ENCODE results near the gene KCNK13. TPM values are rescaled to one million over a fixed set of nuclear protein-coding genes. Genes with fewer than 3 reads are reported as not detected.
A peak's percentile ranks its signal among the peaks of the same experiment; 100 is the strongest.

Gene KCNK13
- total and polyA plus RNA-seq, 2 of the 4 experiments (the other 2 are of a cell fraction): not detected

GRCh38 chr14:90039253-90040010, 22.4 kb upstream of the KCNK13 start:
- Histone ChIP-seq H3K18ac (ENCODE audit: low read depth, low read length) (no peak overlapping the region), H4K8ac (ENCODE audit: low read depth in 2 of 2, low read length in 2 of 2) (no peak overlapping the region), H2BK15ac (ENCODE audit: low read depth, low read length) (no peak overlapping the region), H3K4me1 (ENCODE audit: control insufficient read depth, insufficient read depth, low read length) (no peaks in the 10 kb centered on the region), H3K23ac (ENCODE audit: low read depth, low read length) (no peak overlapping the region), H3K27me3 (ENCODE audit: control insufficient read depth, insufficient read depth, low read length) (no peaks in the 10 kb centered on the region), H4K5ac (ENCODE audit: low read depth, low read length) (no peak overlapping the region), H3K4me2 (ENCODE audit: low read depth, low read length) (no peak overlapping the region), H2BK5ac (ENCODE audit: low read depth, low read length, poor library complexity, severe bottlenecking) (no peak overlapping the region), H3K9me3 (ENCODE audit: control insufficient read depth, insufficient read depth, low read length) (no peaks in the 10 kb centered on the region), H2AK5ac (ENCODE audit: low read depth, low read length) (no peak overlapping the region), H3K27ac (ENCODE audit: insufficient read depth, low read length) (no peak overlapping the region), H4K91ac (ENCODE audit: insufficient read depth, low read depth, low read length) (no peak overlapping the region), H3K9ac (ENCODE audit: low read depth, low read length) (no peak overlapping the region), H3K14ac (replicated peaks; ENCODE audit: low read depth, low read length) (no peak overlapping the region), H4K20me1 (ENCODE audit: insufficient read depth, low read length) (no peaks in the 10 kb centered on the region), H3K56ac (ENCODE audit: extremely low read depth, insufficient read depth, low read length) (no peak overlapping the region), H2BK120ac (ENCODE audit: low read depth, low read length) (no peak overlapping the region), H3K9me1 (ENCODE audit: insufficient read depth, low read length) (peaks cover 6% of the 10 kb centered on the region; the same call in 1 of the 2 replicates), H3K4me3 (ENCODE audit: insufficient read depth, low read depth, low read length) (no peak overlapping the region), H3K79me1 (ENCODE audit: low read depth in 1 of 2, low read length in 2 of 2) (peaks cover 3 to 4% of the 10 kb centered on the region in 2 experiments; a peak in 2 of 4 replicates), H2BK20ac (ENCODE audit: low read depth, low read length) (no peak overlapping the region), H2AFZ (replicated peaks; ENCODE audit: low read length, poor library complexity) (no peak overlapping the region), H3K36me3 (ENCODE audit: control insufficient read depth, insufficient read depth, low read length) (peaks cover 15% of the 10 kb centered on the region), H2AK9ac (replicated peaks; ENCODE audit: low read depth, low read length, poor library complexity) (no peak overlapping the region), H3K4ac (ENCODE audit: low read depth, low read length) (no peak overlapping the region)
- POLR2A ChIA-PET (ENCODE audit: unreplicated experiment): no interaction called here
- TF ChIP-seq CTCF (conservative IDR thresholded peaks at IDR 0.05; ENCODE audit: low read depth, low read length) (no peak), FOS (IDR thresholded peaks at IDR 0.05; ENCODE audit: low read depth, low read length) (no peak), CEBPB (IDR thresholded peaks at IDR 0.05; ENCODE audit: low read depth, low read length) (no peak), POLR2A (IDR thresholded peaks at IDR 0.05; ENCODE audit: low read depth, low read length) (no peak), BHLHE40 (IDR thresholded peaks at IDR 0.05; ENCODE audit: low read depth, low read length) (no peak)
- no TSS peak for BruUV-seq (replicated peaks)
- in situ Hi-C loops (cut with MboI; ENCODE audit: low sequenced_read_pairs) (no loop called here), dilution Hi-C loops (cut with HindIII; ENCODE audit: low sequenced_read_pairs, unreplicated experiment) (no loop called here), intact Hi-C loops (cut with micrococcal nuclease) (no loop called here)
- WGBS, 2 experiments (ENCODE audit: extremely low coverage in 2 of 2, insufficient read length in 1 of 2): no CpG with 5 or more reads among the region's 11 CpGs
- peak; percentile 24 for DNase-seq
- CTCF ChIA-PET: interaction anchor here (0.7 kb wide), 1 partner anchor 41 kb away, joined by 6 read pairs; no protein-coding TSS in a partner anchor
- no peak; the same call in 1 of the 2 replicates for ATAC-seq (ENCODE audit: low read depth)
